GM19023 (cell line): Measurements from ENCODE around the gene LRTM2.

ENCODE experiments used
- ATAC-seq: cut with Tn5 transposase; IDR thresholded peaks from one replicate; pipeline ENCODE4 v1.9.1; 2021; ENCODE audit warnings: mild to moderate bottlenecking, moderate library complexity; ENCODE audit not compliant: unreplicated experiment

The LRTM2 gene

GRCh38 chr12:1842183-1842904, 22.0 kb downstream of the LRTM2 start:
- no peak for ATAC-seq

- no peak for ATAC-seq
Measured at GRCh38 chr12:1842905-1843640, 22.7 kb downstream of the LRTM2 start.

- no peak for ATAC-seq
Measured at GRCh38 chr12:1843641-1844005, 23.3 kb downstream of the LRTM2 start.

- no peak for ATAC-seq
Measured at GRCh38 chr12:1844223-1844622, 23.9 kb downstream of the LRTM2 start.

- no peak for ATAC-seq
Measured at GRCh38 chr12:1844661-1845409, 24.5 kb downstream of the LRTM2 start.

GRCh38 chr12:1845427-1845826, 25.1 kb downstream of the LRTM2 start:
- ATAC-seq: no peak

- no peak for ATAC-seq
Measured at GRCh38 chr12:1845886-1846285, 25.5 kb downstream of the LRTM2 start.

GRCh38 chr12:1846421-1847405, 26.3 kb downstream of the LRTM2 start:
- no peak for ATAC-seq

- no peak for ATAC-seq
Measured at GRCh38 chr12:1847411-1847810, 27.0 kb downstream of the LRTM2 start.

GRCh38 chr12:1848146-1848545, 27.8 kb downstream of the LRTM2 start:
- no peak for ATAC-seq

GRCh38 chr12:1848745-1849144, 28.4 kb downstream of the LRTM2 start:
- ATAC-seq: no peak

- ATAC-seq: no peak
Measured at GRCh38 chr12:1851151-1851701, 30.9 kb downstream of the LRTM2 start.

GRCh38 chr12:1852076-1852475, 31.7 kb downstream of the LRTM2 start:
- ATAC-seq: no peak

- ATAC-seq: no peak
Measured at GRCh38 chr12:1853716-1854115, 33.4 kb downstream of the LRTM2 start.

- ATAC-seq: no peak
Measured at GRCh38 chr12:1855241-1855640, 34.9 kb downstream of the LRTM2 start.

- ATAC-seq: no peak
Measured at GRCh38 chr12:1857086-1857485, 36.7 kb downstream of the LRTM2 start.

- no peak for ATAC-seq
Measured at GRCh38 chr12:1857821-1858220, 37.5 kb downstream of the LRTM2 start.

- ATAC-seq: no peak
Measured at GRCh38 chr12:1858456-1858855, 38.1 kb downstream of the LRTM2 start.

- ATAC-seq: no peak
Measured at GRCh38 chr12:1859643-1860042, 39.3 kb downstream of the LRTM2 start.

GRCh38 chr12:1862973-1863372, 42.6 kb downstream of the LRTM2 start:
- no peak for ATAC-seq
